Mucosa of gallbladder (tissue), 1 donor: Measurements from ENCODE around the gene KCNK18. TPM values are rescaled to one million over a fixed set of nuclear protein-coding genes. Genes with fewer than 3 reads are reported as not detected.
A peak's percentile ranks its signal among the peaks of the same experiment; 100 is the strongest.

Source experiments
- DNase-seq: peaks from one replicate; pipeline ENCODE4 v3.0.0-alpha.2; 2020; ENCODE audit warnings: low spot score
- total RNA-seq: library from RNA; stranded (reverse); gene quantifications from one replicate; pipeline ENCODE4 v1.2.1, GENCODE V29; 2021
- donor health status: DM: no; HTN: no; CAD: no.

Gene KCNK18
- total RNA-seq, result not detected

- no peak for DNase-seq
These were observed at the start of gene KCNK18 for GRCh38 chr10:117197189-117197588. Gene KCNK18 (plus strand): TSS chr10:117197489. CDS start chr10:117197489, 0 bp downstream.

DNA sequence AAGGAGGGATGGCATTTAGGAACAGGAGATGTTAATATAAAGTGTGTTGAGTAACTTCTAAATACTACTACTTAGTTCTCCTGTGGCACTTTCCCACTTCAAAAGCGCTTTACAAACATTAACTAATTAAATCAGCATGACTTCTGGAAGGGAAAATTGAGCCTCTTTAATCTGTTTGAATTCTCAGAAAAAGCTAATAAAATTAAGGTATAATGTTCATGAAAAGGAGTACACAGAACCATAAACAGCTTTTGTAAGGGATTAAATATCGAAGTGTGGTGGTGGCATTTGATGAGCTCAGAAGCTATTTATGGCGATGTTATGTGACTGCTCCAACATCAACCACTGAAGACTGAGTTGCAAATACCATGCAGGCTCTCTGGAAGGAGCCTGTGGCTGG, 49.0 kb upstream of the KCNK18 start:
- no peak for DNase-seq

- DNase-seq, result no peak
These were observed 44.6 kb upstream of the KCNK18 start for GRCh38 chr10:117152668-117153067.

GRCh38 chr10:117158297-117158696, 39.0 kb upstream of the KCNK18 start:
- DNase-seq, result no peak

- no peak for DNase-seq
These were observed 37.9 kb upstream of the KCNK18 start for GRCh38 chr10:117159390-117159789.

DNA sequence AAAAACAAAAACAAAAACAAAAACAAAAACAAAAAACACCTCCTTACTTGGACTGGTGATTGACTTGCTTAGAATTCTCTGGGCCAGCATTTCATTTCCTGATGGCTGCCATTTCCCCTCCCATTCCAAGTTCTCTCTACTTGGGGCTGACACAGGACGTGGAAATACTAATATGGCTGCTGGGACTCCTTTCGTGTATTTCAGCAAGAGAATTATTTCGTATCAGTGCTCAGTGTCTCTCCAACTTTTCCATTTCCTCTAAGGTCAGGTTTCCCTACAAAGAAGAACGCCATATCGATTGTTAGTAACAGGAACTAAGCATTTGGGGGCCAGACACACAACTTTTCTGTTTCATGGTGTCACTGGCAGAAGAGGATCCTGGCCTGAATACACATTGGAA, 36.7 kb upstream of the KCNK18 start:
- DNase-seq, result no peak

- no peak for DNase-seq
These were observed 35.8 kb upstream of the KCNK18 start for GRCh38 chr10:117161386-117162033.

- DNase-seq, result no peak
These were observed 34.9 kb upstream of the KCNK18 start for GRCh38 chr10:117162093-117163060.

- no peak for DNase-seq
These were observed 34.0 kb upstream of the KCNK18 start for GRCh38 chr10:117163061-117163953.

- no peak for DNase-seq
These were observed 33.2 kb upstream of the KCNK18 start for GRCh38 chr10:117163954-117164548.

- no peak for DNase-seq
These were observed 32.4 kb upstream of the KCNK18 start for GRCh38 chr10:117164592-117165537.

GRCh38 chr10:117165538-117166417, 31.5 kb upstream of the KCNK18 start:
- DNase-seq, result no peak

- DNase-seq, result no peak
These were observed 30.6 kb upstream of the KCNK18 start for GRCh38 chr10:117166418-117167345.

DNA sequence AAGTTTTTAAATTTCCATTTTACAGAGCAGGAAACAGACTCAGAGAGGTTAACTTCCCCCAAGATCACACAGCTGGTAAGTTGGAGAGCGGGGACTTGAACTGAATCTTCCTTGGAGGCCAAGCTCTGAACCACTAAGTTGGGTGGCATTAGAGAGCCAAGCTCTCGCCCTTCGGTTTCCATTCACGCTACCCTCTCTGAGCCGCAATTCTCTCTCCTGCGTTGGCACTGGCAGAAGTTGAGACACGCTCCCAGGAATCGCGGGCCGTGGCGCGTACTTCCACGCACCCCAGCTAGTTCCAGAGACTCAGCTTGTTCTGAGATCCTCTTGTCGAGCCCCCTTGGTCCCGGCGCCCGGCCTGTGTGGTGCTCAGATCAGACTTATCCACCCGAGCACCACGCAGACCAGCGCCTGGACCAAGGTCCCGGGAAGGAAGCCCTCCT, 29.9 kb upstream of the KCNK18 start:
- no peak for DNase-seq

DNA sequence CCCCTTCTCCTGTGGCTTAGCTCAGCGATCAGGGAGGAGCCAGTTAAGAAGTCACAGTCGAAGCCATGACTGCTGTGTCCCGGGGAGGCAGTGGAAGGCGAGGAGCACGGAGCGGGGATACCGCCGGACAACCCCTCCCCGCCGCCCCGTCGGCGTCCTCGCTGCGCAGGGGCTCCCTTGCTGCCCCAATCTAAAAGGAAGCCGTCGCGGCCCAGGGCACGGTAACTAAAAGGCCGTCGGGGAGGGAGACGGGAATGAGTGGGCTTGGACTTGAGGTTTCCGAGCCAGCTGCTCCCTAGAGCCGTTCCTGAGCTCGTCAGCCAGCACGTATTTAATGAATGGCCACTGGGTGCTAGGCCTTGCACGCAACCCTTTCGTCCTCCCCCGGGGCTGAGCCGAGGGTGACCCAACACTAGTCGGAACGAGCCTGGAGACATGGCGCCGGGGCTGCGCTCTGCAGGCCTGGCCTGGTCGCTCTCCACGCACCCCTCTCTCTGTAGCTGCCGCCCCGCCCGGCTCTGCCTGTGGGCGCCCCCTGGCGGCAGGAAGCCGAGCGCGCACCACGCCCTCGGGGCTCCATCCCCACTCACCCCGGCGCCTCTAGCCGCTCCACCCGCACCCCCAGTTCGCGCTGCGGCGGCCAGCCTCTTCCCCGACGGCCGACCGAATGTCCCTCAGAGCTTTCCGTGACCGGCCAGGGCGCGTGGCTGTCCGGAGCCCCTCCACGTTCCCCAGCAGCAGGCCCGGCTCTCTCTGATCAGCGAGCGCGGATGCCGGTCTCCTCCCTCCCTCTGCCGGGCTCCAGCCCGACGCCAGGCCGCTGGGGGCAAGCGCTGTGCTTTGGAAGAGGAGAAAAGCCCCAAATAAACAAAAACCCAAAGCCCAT, 29.3 kb upstream of the KCNK18 start:
- peak; percentile 54 for DNase-seq

DNA sequence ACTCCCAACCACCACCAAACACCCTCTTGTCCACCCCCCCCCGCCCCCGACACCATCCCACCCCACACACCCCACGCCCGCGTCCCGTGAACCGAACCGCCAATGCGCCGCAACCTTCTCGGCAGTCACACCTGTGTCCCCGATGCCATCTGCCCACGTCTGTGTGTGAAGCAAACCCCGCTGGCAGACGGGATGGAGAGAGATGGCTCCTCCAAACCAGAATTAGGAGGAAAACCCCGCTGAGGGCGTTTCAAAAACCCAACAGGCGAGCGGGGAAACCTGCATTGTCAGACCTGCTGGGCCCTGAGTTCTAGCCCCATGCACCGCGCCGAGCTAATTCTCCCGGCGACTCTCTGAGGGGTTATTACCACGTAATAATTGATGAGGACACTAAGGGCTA, 28.6 kb upstream of the KCNK18 start:
- no peak for DNase-seq

DNA sequence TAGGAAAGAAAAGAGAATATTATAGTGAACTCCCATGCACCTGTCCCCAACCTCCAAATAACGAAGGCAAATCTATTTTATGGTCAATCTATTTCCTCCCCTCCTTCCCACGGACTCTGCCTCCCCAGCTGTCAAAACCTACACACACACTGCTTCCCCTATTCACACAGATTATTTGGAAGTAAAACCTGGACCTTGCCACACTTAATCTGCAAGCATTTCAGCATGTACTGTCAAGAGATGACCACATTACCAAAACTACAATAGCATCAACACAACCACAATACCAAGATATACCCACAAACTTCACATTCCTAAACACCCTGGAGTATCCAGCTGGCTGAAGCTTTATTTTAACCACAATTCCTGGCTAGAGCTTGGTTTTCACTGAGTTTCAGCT, 27.8 kb upstream of the KCNK18 start:
- DNase-seq, result no peak
